Measurements from ENCODE around the gene APOL5.

Gene APOL5

DNA sequence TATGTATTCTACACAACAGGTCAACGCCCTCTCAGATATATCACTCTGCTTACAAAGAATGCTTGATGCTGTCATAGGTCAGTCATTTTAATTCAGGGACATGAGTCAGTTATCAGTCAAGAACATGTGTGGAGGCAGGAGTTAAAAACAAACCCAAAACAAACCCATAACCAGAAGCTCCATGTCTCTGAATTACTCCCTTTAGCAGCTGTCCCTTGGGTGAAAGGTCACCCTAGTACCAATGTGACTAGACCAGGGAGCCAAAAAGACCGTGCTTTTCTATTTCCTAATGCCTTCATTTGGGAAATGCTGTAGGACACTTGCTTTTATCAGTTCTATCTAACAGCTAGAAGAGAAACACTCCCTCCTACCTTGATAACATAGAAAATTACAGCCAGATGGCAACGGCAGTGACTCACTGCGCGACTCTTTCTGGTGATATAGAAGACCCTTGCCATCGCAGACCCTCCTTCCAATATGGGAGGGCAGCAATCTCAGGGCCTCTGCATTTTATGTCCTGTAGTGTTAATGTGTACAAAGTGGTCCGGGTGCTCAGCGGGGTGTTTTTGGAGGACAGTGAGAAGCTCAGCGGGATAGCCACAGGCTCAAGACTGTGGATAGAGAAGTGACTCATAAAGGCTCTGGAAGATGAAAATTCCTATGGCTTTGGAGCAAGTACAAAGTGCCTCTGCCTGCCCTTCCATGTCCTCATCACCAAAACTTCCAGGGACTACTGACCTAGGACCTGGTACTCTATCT is 24.8 kb downstream of the APOL5 start:
- DNase-seq (ENCODE audit: low spot score), result no peak

DNA sequence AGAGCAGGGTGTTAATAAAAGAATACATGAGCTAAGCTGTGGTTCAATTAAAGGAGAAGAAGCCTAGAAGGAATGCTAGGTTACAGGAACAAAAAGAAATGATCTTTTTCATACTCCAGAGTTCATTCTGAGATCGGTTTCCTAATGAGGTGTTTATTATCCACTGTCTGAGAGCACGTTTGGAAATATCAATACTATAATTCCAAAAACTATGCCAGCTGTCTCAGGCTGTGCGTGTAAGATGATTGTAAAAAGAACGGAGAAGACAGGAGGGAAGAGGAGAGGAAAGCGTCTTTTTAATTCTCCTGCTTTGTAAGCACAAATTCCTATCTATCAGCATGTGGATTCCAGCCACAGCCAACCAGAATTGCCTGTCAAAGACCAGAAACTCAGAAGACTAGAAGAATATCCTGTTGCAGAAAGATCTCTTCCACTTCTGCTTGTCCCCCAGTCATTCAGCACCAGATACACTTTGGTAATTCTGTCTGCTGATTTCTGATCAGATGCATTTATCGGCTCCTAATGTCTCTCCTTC is 25.7 kb downstream of the APOL5 start:
- DNase-seq (ENCODE audit: low spot score), result no peak

DNA sequence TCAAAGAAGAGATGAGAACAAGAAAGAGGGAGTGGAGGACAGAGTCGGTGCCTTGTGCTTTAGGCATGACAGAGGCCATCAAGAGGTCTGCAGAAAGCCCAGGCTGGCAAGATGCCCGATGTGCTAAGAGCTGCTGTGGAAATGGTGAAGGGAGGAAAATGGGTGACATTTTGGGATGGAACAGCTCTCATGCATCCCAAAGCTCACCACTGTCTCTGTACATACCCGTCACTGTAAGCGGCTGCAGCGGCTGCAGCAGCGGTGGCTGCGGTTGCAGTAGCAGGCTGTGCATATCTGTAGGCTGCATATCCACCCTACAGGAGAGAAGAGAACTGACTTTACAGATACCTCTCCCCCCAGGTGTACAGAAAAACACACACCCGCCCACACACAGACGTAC is 28.6 kb downstream of the APOL5 start:
- DNase-seq (ENCODE audit: low spot score), result no peak

DNA sequence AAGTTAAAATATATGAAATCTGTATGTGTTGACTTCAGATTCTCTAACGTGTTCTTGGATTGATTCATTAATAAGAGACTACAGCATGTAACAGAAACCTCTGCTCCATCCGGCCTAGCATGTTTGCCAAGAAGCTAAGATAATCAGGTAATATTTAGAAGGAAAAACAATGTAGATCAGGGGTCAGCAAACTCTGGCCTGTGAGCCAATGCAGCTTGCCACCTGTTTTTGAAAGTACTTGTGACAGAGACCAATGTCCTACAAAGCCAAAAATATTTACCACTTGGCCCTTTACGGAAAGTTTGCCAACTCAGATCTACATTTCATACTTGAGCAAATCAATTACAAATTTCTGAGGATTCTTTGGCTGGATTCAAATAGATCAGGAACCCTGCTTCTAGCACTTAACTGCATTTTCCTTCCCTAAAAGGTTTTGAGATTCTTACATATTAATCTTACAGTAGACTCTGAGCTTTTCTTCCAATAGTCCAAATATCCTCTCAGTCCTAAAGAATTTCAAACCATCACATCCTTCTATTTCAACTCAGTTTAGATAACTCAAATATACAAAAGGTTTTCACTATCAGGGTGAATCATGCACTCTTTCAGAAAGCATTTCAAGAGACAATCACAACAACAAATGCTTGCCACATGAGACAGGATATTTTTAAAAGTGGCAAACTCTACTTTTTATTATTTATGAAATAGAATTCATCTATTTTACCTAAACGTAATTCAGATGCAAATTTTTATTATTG is 29.5 kb downstream of the APOL5 start:
- no peak for DNase-seq (ENCODE audit: low spot score)

DNA sequence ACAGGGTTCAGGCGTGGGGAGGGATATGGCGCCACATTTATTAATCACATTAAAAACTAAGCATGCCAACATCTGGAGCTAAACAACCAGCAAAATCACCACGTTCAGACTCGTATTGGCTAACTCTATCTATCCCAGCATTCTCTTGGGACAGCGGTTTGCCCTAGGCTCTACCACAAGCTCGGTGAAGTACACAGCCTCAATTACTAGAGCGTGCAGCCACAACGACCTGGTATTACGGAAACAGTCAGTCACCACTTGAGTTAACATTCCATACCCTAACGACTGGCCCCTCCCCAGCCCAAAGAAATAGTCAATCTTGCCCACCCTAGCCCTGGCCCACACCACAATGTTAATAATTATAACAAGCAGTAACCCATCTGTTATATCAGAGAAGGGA is 32.1 kb downstream of the APOL5 start:
- DNase-seq (ENCODE audit: low spot score), result peak; percentile 96

DNA sequence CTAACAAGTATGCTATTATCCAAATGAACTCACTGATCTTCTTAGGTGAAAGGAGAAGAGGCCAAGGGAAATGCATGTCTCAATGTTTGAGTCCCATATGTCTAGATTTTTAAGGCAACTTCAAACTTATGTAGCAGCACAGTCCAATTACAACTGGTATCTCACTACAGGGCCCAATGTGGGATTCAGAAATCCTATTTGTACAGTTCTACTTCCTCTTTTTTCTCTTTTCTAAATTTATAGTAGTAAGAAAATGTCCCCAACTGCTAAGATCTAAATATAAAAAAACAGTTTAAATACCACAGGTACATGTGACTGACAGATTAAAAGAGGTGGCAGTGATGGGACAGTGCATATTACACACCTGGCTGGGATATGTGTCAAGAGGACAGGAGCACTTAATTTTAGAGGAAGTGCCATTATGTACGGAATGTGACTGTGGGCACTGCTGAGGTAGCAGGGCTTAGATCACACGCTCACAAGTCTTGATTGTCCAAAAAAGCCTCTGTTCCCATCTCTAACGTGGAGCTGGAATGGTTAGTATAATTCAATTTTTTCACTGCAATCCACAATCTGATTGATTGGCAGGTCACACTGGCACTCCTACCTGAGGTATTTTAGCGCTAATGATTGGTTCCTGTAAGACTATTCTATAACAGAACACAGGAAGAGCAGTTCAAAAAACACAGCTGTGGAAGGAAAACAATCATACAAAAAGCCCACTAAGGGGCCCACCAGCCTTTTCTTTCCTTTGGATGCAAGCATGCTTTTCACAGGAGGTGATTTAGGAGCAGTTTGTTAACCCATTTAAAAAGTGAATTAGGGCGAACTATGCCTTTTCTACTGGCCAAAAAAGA is 34.6 kb downstream of the APOL5 start:
- peak; percentile 64 for DNase-seq (ENCODE audit: low spot score)

DNA sequence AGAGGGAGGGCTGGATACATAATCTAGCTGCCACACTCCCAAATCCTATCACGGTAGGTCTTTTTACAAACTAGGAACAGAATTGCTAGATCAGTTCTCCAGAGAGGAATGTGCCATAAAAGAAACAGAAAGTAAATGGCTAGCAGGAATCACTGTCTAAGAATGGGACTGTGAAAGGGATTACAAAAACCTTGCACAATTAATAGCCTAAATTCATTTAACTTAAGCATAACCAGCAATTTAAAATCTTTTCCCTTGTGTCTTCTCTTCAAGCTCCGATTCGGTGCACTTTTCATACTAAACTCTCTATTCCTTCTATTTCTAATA is 35.2 kb downstream of the APOL5 start:
- no peak for DNase-seq (ENCODE audit: low spot score)

DNA sequence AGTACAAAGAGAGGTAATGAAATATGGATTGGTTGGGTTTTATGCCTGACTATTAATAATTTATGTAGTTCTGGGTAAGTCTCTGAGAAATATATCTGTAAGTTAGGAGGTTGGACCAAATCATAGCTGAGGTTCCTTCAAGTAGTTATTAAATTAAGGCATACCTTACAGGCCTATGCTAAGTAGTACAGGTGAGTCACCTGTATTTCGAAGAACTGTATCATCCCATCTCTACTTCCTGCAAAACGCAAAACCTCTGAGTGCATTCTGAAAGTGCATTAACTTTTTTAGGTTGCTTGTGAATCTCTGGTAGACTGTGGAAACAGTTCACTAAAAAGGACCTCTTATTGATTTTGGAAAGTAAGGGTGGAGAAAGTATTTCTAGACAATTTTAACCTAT is 37.1 kb downstream of the APOL5 start:
- DNase-seq (ENCODE audit: low spot score), result no peak

DNA sequence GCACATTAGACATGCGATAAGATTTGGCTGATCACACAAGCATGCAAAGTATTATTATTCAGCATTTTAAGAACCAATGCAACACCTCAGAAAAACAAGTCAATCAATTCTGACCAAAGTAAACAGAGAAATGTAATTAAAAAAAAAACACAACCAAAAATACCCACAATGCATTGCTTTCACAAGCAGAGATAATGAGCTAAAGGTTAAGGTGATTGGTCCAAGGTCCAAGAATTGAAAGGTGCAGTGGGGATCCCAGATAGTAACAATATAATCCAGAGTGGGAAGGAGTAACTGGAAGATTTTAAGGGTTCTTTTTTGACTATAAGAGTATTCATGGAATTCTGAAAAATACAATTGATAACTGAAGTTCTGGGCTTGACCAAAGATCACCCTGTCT is 39.0 kb downstream of the APOL5 start:
- DNase-seq (ENCODE audit: low spot score), result no peak

DNA sequence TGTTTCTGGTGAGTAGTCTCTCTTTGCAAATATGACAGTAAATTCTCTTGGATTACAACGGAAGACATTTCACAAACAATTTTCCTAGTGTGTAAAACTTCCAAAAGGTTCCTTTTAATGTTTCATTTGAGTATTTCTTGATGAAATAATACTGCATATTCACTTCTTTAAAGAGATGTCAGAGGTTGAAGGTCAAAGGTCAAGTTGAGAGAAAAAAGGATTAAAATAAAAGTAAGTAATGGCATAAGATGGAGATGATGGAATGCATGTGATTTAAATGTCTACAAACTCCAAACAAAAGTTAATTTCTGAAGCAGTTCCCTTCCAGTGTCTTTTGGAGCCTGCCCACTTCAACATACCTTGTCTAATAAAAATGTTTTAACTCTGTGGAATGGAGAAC is 40.7 kb downstream of the APOL5 start:
- DNase-seq (ENCODE audit: low spot score), result no peak

DNA sequence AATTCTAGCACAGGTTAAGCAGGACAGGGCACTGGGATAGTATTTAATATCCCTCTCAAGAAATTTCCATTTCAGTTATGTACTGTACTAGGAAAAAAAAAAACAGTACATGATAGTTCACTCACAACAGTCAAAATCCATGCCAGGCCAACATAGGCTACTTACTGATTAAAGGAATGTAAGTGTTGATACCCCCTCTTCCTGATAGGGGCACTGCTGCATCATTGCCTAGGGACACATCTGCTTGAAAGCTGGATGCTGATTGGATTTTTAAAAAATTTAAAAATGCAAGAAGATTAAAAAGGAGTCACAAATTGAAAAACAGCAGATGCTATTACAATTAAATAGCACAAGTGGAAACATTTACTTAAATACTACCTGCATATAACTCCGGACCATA is 43.4 kb downstream of the APOL5 start:
- peak; percentile 18 for DNase-seq (ENCODE audit: low spot score)

DNA sequence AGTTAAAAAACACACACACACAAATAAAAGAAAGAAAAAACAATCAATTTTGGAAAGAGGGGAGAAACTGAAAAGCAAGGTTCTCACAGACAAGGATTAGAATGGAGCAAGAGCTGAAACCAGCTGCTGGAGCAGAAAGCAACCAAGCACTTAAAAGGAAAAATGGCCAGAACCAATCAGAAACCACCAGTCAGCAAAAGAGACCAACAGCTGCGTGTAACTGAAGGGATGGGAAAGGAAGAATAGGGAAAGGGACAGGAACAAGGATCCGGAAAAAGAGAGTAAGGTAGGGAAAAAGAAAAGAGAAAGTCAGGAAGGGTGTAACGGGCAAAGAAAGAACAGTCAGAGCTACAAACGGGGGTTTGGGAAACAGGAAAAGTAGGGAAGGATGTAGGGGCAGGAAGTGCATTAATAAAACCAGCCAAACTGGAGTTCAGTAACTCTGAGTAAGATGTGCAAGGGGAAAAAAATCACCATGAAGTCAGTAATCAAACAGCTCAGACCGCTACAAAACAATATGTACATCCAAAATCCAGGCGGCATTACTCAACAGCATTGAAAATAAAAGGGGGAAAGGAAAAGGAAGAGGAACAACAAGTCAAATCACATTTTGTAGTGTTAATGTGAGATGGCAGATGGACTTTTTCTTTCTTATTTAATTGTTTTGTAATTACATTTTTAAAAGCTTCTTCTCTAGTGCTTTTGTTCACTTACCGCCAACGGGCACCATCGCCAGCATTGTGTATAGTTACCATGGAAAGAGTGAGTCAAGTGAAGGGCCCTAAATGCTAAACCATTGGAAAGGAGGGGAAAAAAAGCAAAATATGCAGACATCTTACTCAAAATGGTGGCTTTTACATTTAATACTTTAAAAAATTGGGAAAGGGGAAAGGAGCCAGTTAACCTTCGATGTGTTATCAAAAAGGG is 49.2 kb downstream of the APOL5 start:
- no peak for DNase-seq (ENCODE audit: low spot score)

DNA sequence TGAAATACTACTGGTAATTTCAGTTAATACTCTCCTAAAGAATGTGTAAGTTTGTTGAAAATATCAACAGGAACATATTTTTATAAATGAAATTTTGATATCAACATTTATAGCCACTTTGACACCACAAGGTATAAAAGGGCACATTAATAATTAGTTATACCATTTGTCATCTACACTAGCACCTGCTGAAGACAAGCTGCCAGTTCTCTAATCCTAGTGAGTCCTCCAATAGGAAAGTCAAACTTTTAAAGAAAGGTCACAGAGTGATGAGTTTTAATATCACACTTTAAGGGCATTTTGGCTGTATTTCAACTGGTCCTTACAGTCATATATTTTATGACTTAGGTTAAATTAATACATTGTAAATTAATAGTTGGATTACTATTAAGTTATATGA is 52.3 kb downstream of the APOL5 start:
- DNase-seq (ENCODE audit: low spot score), result no peak

DNA sequence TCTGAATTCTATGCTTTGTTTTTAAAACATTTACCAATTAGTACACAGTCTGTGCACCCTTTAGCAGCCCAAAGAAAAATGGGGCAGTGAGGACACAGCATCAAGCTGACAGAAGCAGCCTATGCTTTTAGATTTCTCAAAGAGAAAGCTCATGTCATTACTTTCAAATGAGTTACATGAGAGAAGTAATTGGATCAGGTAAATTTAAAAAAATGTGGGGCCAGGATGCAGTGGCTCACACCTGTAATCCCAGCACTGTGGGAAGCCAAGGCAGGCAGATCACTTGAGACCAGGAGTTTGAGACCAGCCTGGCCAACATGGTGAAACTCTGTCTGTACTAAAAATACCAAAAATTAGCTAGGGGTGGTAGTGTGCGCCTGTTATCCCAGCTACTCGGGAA is 57.7 kb downstream of the APOL5 start:
- no peak for DNase-seq (ENCODE audit: low spot score)

DNA sequence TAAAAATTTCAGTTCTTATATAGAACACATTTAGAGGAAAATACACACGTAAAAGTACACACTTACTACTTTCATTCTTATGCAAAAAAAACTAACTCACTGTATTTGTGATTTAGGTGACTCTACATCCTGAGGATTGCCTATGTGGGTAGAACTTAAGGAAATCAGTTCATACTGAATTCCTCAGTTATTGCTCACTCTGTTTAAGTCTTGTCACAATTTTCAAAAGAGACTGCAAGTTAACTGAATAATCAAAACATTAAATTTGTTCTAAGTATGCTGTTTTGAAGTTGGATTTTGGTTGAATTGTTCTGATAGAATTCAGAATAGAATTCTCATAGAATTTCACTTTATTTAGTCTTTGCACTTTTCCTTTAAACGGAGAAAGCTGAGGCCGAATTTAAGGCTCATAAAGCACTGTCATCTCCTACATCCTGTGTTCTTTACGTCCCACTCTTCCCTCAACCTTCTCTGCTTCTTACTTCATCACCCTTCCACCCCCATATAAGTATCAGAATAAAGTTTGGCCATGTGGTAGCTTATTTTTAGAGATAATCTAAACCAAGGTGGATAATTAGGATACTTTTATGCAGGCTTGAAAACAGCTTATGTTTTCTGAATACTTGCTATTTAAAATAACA is 59.8 kb downstream of the APOL5 start:
- DNase-seq (ENCODE audit: low spot score), result no peak

Data from NAMALWA (cell line).